GM12873 (cell line): ENCODE measurements around the gene CYBA.

Experiments
- TF ChIP-seq, protein P1 (sequence below): IDR thresholded peaks from 2 replicates; pipeline ENCODE4 v1.5.1; 2012; ENCODE audit warnings: low read depth, mild to moderate bottlenecking, moderate library complexity, low read length, control low read depth; ENCODE audit not compliant: insufficient read depth; ENCODE audit errors: missing control alignments

The CYBA gene

DNA sequence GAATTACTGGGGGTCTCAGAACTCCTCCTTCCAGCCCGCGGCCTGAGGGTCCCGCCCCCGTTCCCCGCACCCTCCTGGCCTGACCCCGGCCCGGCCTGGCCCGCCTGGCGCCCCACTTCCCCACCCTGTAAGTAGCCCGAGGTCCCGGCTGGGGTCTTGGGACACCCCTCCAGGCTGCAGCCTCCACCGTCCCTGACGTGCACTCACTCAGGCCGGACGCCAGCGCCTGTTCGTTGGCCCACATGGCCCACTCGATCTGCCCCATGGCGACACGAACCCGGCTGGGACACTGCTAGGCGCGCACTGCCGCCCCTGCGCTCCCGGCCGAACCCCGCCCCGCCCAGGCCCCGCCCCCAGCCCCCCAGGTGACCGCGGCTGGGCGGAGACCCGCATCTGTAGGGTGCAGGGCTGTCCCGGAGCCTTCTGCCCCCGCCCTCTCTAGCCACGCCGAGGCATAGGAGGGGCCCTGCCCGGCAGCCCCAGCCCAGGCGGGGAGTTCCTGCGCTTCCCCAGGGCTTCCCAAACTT lies at the start of gene CYBA:
Gene CYBA, minus strand, starts transcription at position 305 of the 527 bp plus-strand sequence. Its CDS starts 40 bp downstream, at position 265.
- TF ChIP-seq, protein P1, sequence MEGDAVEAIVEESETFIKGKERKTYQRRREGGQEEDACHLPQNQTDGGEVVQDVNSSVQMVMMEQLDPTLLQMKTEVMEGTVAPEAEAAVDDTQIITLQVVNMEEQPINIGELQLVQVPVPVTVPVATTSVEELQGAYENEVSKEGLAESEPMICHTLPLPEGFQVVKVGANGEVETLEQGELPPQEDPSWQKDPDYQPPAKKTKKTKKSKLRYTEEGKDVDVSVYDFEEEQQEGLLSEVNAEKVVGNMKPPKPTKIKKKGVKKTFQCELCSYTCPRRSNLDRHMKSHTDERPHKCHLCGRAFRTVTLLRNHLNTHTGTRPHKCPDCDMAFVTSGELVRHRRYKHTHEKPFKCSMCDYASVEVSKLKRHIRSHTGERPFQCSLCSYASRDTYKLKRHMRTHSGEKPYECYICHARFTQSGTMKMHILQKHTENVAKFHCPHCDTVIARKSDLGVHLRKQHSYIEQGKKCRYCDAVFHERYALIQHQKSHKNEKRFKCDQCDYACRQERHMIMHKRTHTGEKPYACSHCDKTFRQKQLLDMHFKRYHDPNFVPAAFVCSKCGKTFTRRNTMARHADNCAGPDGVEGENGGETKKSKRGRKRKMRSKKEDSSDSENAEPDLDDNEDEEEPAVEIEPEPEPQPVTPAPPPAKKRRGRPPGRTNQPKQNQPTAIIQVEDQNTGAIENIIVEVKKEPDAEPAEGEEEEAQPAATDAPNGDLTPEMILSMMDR, result no peak

DNA sequence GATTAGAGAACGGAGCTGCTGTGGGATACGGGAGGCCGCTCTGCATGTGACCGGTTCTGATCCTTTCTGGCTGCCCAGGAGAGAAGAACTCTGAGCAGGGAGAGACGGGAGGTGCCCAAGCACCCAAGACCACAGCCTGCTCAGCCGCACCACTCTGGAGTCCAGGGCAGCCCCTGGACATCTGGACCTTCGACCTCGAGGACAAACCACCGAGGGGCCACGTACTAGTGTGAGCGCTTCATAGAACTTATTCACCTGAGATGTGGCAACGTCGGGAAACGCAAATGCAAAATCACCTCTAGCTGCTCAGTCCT lies 49.4 kb upstream of the CYBA start:
- TF ChIP-seq, protein P1, result no peak

DNA sequence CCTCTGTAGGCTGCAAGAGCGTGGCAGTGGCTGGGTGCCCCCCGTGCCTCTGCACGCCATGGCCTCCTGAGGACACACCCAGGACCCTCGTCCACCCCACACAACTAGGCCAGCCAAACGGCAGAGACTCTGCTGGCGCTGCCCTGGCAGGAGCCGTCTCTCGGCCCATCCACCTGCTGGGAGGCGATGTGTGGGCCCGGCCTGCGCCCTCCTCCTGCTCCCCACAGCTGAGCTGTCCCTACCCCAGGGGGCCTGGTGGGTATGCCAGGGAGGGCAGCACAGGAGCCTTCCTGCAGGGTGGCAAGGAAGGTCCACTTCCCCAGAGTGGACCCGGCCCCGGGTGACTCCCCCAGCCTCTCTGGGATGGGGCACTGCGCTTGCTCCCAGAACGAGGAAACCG lies 48.3 kb upstream of the CYBA start:
- TF ChIP-seq, protein P1, result no peak

DNA sequence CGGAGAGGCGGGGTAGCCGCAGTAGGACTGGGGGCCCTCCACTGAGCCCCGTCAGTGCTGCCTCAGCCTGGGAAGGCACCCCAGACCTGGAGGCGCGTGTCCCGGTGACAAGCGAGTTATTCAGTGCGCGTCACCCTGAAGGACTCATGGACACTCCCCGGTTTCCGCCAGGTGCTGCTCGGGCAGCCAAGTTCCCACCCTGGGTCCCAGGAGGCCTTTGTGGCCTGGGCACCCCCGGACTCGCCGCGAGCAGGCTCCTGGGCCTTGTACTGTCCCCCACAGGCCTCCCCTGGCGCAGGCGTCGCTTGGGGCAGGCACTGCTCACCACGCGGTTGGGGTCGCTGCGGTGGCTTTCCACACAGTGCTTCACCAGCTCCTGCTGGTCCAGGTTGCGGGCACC lies 47.8 kb upstream of the CYBA start:
- TF ChIP-seq, protein P1, result no peak

DNA sequence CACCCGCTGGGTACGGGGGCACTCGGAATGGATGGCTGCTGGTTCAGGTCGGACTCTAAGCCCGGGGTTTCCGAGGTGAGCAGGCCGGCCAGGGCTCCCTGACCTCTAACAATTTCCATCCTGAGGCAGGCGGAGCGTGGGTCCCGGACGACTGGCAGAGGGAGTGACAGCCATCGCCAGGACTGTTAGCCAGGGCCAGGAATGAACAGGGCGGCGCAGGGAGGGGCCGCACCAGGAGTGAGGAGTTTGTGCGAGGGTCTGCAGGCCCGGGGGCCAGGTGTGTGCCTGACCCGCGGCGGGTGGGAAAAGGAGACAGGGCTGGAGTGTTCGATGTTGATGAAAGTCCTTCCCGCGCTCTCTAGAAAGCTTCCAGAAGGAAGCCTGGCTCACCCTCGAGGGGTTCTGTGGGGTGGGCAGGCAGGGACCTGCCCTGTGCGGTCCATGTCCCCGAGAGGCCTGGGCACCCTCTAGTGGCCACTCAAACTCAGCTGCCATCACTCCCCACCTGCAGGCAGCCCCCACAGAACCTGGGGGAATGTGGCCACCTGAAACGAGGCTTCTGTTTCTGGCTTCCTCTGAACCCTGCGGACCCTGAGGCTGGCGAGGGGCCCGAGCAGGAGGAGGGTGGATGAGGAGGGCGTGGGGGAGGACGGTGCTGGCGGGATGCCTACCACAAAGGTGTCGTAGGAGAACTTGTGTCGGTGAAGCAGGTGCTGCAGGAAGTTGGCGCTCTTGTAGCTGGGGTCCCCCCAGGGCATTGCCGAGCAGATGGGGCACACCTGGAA lies 47.2 kb upstream of the CYBA start:
- TF ChIP-seq, protein P1, result peak; percentile 36

DNA sequence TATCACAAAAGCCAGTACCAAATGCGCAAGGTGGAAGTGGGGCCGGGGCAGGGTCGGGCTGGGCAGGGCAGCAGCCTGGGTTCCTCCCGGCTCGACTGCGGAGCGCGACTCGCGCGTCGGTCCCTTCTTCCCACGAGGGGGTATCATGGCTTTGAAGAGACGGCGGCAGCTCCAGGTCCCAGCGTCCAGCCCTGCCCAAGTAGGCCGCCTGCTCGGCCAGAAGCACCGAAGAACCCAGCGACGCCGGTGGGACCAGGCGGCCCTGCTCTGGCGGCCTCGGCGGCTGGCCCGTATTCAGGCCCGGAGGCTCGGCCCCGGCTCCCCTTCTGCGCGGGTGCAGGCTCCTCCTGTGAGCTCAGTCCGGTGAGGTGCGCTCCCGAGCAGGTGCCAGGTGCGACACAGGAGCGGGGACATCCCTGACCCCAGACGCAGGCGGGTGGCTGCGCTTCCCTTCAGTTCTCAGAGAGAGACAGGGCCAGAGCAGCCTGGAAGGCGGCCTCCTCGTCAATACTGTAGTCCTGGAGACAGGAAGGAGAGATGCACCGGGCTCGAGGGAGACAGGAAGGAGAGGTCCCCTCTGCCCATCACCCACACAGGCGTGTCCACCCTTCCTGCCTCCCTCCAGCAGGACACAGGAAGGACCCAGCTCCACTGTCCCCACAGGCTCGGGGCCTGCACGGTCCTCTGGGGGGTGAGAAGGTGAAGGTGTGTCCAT lies 46.4 kb upstream of the CYBA start:
- TF ChIP-seq, protein P1, result no peak

DNA sequence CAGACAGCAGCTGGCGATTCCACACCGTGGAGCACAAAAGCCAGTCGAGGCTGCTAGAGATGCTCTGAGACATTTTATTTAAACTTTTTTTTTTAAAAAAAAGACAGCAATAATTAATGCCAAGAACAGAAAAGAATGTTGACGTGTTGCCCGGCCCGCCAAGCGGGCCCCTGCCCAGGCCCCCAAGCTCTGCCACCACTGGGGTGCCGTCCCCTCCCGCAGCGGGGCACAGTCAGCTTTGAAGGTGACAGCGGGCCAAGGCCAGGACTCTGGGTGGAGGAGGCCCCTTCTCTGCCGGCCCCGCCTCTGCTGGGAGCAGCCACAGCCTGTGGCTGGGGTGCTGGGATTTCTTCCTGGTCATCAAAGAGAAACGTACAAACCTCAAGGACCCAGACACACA lies 45.6 kb upstream of the CYBA start:
- TF ChIP-seq, protein P1, result no peak
